Esophagus squamous epithelium (tissue), 5 donors: ENCODE results near the gene TMEM91. TPM values are rescaled to one million over a fixed set of nuclear protein-coding genes. Genes with fewer than 3 reads are reported as not detected.
A peak's percentile ranks its signal among the peaks of the same experiment; 100 is the strongest.

Experiments used
- DNase-seq: peaks from one replicate; lab custom pipeline; 2025; lab: John Stamatoyannopoulos, UW
- H3K27ac ChIP-seq, 4 donors: fragments of 200-600 bp; sonication (generic); one replicate each; pipeline ENCODE4 v1.5.1; 2016 to 2019; ENCODE audit warnings: mild to moderate bottlenecking in 1 of 4
- H3K27me3 ChIP-seq, 4 donors: fragments of 200-600 bp; sonication (generic); 1 replicate in 3 of 4; 2 replicates in 1 of 4; pipeline versions ENCODE4 v1.5.1 to v1.6.0; 2017 to 2021; ENCODE audit warnings: antibody characterized with exemption in 1 of 4
- H3K36me3 ChIP-seq, 3 donors: fragments of 200-600 bp; sonication (generic); one replicate each; pipeline ENCODE4 v1.5.1; 2016 to 2019
- H3K4me1 ChIP-seq, 3 donors: fragments of 200-600 bp; sonication (generic); one replicate each; pipeline ENCODE4 v1.5.1; 2017 to 2019
- H3K4me3 ChIP-seq, 4 donors: fragments of 200-600 bp; sonication (generic); 1 replicate in 3 of 4; 2 replicates in 1 of 4; pipeline ENCODE4 v1.5.1; 2016 to 2019; ENCODE audit warnings: mild to moderate bottlenecking in 2 of 4, moderate library complexity in 1 of 4
- H3K9me3 ChIP-seq, 3 donors: fragments of 200-600 bp; sonication (generic); one replicate each; pipeline ENCODE4 v1.5.1; 2016 to 2019
- POLR2A ChIP-seq, 4 donors: fragments of 450-650 bp; IDR thresholded peaks; one replicate each; pipeline ENCODE4 v1.6.1; 2017; ENCODE audit warnings: antibody characterized with exemption in 4 of 4, mild to moderate bottlenecking in 4 of 4, moderate library complexity in 3 of 4
- WGBS, 2 donors: methylation state at CpG; one replicate each; pipeline ENCODE4 v1.1.5; 2018; 5-methylcytosine and 5-hydroxymethylcytosine counted together
- intact Hi-C: fragments of 100-400 bp; cut with DNase I; formaldehyde crosslinking; loops from one replicate; pipeline ENCODE4 v1.15.0; 2022
- total RNA-seq, 4 donors: library from RNA; depleted of rRNA; stranded (reverse); fragments of >200 nt; gene quantifications; one replicate each; pipeline ENCODE4 v1.1.0, GENCODE V29; 2016
- TF ChIP-seq, protein P1 (sequence below), 6 experiments: fragments of 450-650 bp in 4 of 6; fragments of 200-600 bp in 2 of 6; sonication (generic) in 2 of 6; IDR thresholded peaks; one replicate each; pipeline ENCODE4 v1.5.1; 2016 to 2019; ENCODE audit warnings: antibody characterized with exemption in 6 of 6, mild to moderate bottlenecking in 4 of 6, moderate library complexity in 4 of 6
- donor health status: DM: yes; HTN: yes; CAD: no.

TMEM91 gene
- total RNA-seq, 4 donors from 2014 or later = 6.2 to 15.8 (median 9.3) TPM

DNA sequence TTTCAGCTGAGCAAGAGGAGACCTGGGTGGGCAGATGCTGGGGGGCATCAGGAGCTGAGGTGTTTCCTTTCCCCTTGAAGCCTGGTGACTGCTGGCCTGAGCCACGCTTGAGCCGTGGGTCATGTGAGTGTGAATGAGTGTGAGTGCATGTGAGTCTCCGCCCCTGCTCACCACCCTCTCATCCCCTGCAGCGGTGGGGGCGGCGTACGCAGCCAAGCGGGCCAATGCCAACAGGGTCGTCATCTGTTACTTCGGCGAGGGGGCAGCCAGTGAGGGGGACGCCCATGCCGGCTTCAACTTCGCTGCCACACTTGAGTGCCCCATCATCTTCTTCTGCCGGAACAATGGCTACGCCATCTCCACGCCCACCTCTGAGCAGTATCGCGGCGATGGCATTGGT lies 45.6 kb downstream of the TMEM91 start:
- peaks cover 21 to 51% (median 24%) of the 10 kb centered on the region in 3 donors for H3K4me1 ChIP-seq
- TF ChIP-seq, protein P1, sequence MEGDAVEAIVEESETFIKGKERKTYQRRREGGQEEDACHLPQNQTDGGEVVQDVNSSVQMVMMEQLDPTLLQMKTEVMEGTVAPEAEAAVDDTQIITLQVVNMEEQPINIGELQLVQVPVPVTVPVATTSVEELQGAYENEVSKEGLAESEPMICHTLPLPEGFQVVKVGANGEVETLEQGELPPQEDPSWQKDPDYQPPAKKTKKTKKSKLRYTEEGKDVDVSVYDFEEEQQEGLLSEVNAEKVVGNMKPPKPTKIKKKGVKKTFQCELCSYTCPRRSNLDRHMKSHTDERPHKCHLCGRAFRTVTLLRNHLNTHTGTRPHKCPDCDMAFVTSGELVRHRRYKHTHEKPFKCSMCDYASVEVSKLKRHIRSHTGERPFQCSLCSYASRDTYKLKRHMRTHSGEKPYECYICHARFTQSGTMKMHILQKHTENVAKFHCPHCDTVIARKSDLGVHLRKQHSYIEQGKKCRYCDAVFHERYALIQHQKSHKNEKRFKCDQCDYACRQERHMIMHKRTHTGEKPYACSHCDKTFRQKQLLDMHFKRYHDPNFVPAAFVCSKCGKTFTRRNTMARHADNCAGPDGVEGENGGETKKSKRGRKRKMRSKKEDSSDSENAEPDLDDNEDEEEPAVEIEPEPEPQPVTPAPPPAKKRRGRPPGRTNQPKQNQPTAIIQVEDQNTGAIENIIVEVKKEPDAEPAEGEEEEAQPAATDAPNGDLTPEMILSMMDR (IDR thresholded peaks at IDR 0.05) = no peak
- no peak for TF ChIP-seq POLR2A (IDR thresholded peaks at IDR 0.05)
- H3K4me3 ChIP-seq = no peak overlapping the region
- H3K27me3 ChIP-seq = no peaks in the 10 kb centered on the region
- no peaks in the 10 kb centered on the region for H3K9me3 ChIP-seq
- intact Hi-C loops = no loop called here
- no peak for DNase-seq
- peaks cover 37 to 96% (median 56%) of the 10 kb centered on the region in 3 donors for H3K36me3 ChIP-seq
- H3K27ac ChIP-seq = peak overlapping the region in 3 of 4 donors; percentile 11 to 39 (median 23)
- 96 to 98% methylated on average over 9 of the region's 20 CpGs for WGBS, 2 donors

DNA sequence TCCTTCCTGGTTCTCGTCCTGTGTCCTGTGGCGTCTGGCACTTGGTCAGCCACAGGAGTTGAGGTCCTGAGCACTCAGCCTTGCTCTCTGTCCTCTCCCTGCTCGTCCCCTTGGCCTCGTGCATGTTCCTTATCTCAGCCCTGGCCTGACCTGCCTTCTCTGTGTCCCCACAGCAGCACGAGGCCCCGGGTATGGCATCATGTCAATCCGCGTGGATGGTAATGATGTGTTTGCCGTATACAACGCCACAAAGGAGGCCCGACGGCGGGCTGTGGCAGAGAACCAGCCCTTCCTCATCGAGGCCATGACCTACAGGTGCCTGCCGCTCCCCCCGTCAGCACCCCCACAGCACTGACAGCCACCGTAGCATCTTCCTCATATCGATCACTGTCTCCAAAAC lies 46.1 kb downstream of the TMEM91 start:
- DNase-seq = no peak
- no peak overlapping the region for H3K4me3 ChIP-seq
- peaks cover 37 to 92% (median 56%) of the 10 kb centered on the region in 3 donors for H3K36me3 ChIP-seq
- peak overlapping the region in 1 of 4 donors; percentile 26 for H3K27ac ChIP-seq
- 79 to 84% methylated on average over 16 to 18 of the region's 18 CpGs for WGBS, 2 donors
- H3K4me1 ChIP-seq = peaks cover 21 to 56% (median 25%) of the 10 kb centered on the region in 3 donors
- intact Hi-C loops = no loop called here
- H3K27me3 ChIP-seq = no peaks in the 10 kb centered on the region
- TF ChIP-seq POLR2A (IDR thresholded peaks at IDR 0.05) = no peak
- TF ChIP-seq, protein P1 (IDR thresholded peaks at IDR 0.05) = no peak
- no peaks in the 10 kb centered on the region for H3K9me3 ChIP-seq

DNA sequence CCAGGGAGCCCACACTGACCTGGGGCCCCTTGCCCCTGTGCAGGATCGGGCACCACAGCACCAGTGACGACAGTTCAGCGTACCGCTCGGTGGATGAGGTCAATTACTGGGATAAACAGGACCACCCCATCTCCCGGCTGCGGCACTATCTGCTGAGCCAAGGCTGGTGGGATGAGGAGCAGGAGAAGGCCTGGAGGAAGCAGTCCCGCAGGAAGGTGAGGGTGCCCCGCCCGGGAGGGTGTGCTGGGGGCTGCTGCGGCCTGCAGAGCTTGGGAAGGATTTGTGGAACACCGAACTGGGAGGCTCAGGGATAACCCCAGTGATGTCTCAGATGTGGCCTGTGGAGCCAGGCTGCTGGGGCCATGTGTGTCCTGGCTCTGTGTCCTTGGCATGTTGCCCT lies 46.6 kb downstream of the TMEM91 start:
- TF ChIP-seq POLR2A (IDR thresholded peaks at IDR 0.05) = no peak
- TF ChIP-seq, protein P1 (IDR thresholded peaks at IDR 0.05) = no peak
- Histone ChIP-seq H3K4me3 (no peak overlapping the region), H3K27ac (peak overlapping the region in 1 of 4 donors; percentile 26), H3K27me3 (no peaks in the 10 kb centered on the region), H3K4me1 (peaks cover 21 to 61% (median 30%) of the 10 kb centered on the region in 3 donors), H3K9me3 (no peaks in the 10 kb centered on the region), H3K36me3 (peaks cover 37 to 87% (median 56%) of the 10 kb centered on the region in 3 donors)
- intact Hi-C loops = no loop called here
- no peak for DNase-seq
- 91% methylated on average over 5 of the region's 12 CpGs; no CpG with 5 or more reads in 1 of the 2 donors for WGBS, 2 donors

DNA sequence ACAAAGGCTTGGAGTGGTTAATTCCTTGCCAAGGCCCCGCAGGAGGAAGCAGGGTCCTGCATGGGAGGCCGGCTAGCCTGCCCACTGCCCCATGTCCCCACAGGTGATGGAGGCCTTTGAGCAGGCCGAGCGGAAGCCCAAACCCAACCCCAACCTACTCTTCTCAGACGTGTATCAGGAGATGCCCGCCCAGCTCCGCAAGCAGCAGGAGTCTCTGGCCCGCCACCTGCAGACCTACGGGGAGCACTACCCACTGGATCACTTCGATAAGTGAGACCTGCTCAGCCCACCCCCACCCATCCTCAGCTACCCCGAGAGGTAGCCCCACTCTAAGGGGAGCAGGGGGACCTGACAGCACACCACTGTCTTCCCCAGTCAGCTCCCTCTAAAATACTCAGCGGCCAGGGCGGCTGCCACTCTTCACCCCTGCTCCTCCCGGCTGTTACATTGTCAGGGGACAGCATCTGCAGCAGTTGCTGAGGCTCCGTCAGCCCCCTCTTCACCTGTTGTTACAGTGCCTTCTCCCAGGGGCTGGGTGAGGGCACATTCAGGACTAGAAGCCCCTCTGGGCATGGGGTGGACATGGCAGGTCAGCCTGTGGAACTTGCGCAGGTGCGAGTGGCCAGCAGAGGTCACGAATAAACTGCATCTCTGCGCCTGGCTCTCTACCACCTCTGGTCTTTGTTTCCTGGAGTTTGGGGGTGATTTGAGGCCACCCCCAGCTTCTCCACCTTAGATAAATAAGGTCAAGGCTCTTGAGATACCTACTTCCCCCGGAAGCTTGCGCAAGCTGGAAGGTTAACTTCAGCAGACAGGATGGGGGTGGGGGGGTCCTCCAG lies 48.2 kb downstream of the TMEM91 start:
- Histone ChIP-seq H3K27ac (peak overlapping the region; percentile 14 to 97 (median 96)), H3K9me3 (no peaks in the 10 kb centered on the region), H3K4me1 (peaks cover 32 to 75% (median 41%) of the 10 kb centered on the region in 3 donors), H3K4me3 (peak overlapping the region; percentile 60 to 71 (median 66)), H3K36me3 (peaks cover 28 to 71% (median 48%) of the 10 kb centered on the region in 3 donors), H3K27me3 (no peaks in the 10 kb centered on the region)
- TF ChIP-seq, protein P1 (IDR thresholded peaks at IDR 0.05) = no peak
- no peak for TF ChIP-seq POLR2A (IDR thresholded peaks at IDR 0.05)
- DNase-seq = no peak
- 82 to 96% methylated on average over 4 to 7 of the region's 21 CpGs for WGBS, 2 donors
- intact Hi-C loops = no loop called here
